Left lung (tissue), 10 donors: ENCODE data around the gene WDR5. TPM values are rescaled to one million over a fixed set of nuclear protein-coding genes. Genes with fewer than 3 reads are reported as not detected.

Experiments used
- ATAC-seq: fragments of 200-7000 bp; cut with Tn5 transposase; one replicate; pipeline ENCODE4 v1.9.1; 2020; ENCODE audit warnings: moderate library complexity
- DNase-seq, 4 donors: peaks; one replicate each; pipeline ENCODE4 v3.0.0-alpha.2; 2013 to 2020
- H3K27ac ChIP-seq, 2 donors: fragments of 200-600 bp; sonication (generic) in 1 of 2; one replicate each; pipeline versions ENCODE4 v1.5.0 to v1.8.0; 2020 to 2021
- H3K27me3 ChIP-seq, 2 donors: fragments of 200-600 bp; sonication (generic) in 1 of 2; one replicate each; pipeline versions ENCODE4 v1.5.0 to v1.8.0; 2020 to 2021
- H3K36me3 ChIP-seq, 2 donors: fragments of 200-600 bp; sonication (generic) in 1 of 2; one replicate each; pipeline versions ENCODE4 v1.5.0 to v1.8.0; 2020 to 2021
- H3K4me1 ChIP-seq, 2 donors: fragments of 200-600 bp; one replicate each; pipeline ENCODE4 v1.8.0; 2021
- H3K4me3 ChIP-seq, 2 donors: fragments of 200-600 bp; sonication (generic) in 1 of 2; one replicate each; pipeline versions ENCODE4 v1.5.0 to v1.8.0; 2020 to 2021; ENCODE audit warnings: mild to moderate bottlenecking in 1 of 2
- H3K9me3 ChIP-seq, 2 donors: fragments of 200-600 bp; sonication (generic) in 1 of 2; one replicate each; pipeline versions ENCODE4 v1.5.0 to v1.8.0; 2020 to 2021
- CTCF ChIP-seq, 2 donors: fragments of 200-600 bp; sonication (generic) in 1 of 2; IDR thresholded peaks; one replicate each; pipeline versions ENCODE4 v1.5.0 to v1.8.0; 2021; ENCODE audit warnings: antibody characterized with exemption in 2 of 2
- intact Hi-C, 2 donors: fragments of 100-400 bp; cut with DNase I; formaldehyde crosslinking; loops; one replicate each; pipeline versions ENCODE4 v1.11.2 to v1.14.2; 2022
- polyA plus RNA-seq, 6 donors: library from polyadenylated mRNA; unstranded; fragments of 120-200 nt; gene quantifications; one replicate each; pipeline ENCODE4 v1.2.1, GENCODE V29; 2013; ENCODE audit not compliant: insufficient read length in 6 of 6
- total RNA-seq, 2 donors: library from RNA; stranded (reverse); fragmentation: NEBNext Ultra II Directional; extraction: Animal tissue kit (Norgen Biotek cat#: 25700); gene quantifications; one replicate each; pipeline ENCODE4 v1.2.1, GENCODE V29; 2021
- donor health status: DM: no; HTN: yes; CAD: no.
- donor health status: DM: no; HTN: no; CAD: no.

The WDR5 gene
- total and polyA plus RNA-seq, 8 donors, result 23.7 to 36.3 (median 31.8) TPM

GRCh38 chr9:134198791-134199190, 62.9 kb downstream of the WDR5 start:
- intact Hi-C loops, result no loop called here
- TF ChIP-seq CTCF (IDR thresholded peaks at IDR 0.05), result no peak
- no peaks in the 10 kb centered on the region for H3K36me3 ChIP-seq
- H3K9me3 ChIP-seq, result peaks cover 0 to 12% of the 10 kb centered on the region in 2 donors
- H3K4me3 ChIP-seq, result no peak overlapping the region
- H3K4me1 ChIP-seq, result peaks cover 0 to 13% of the 10 kb centered on the region in 2 donors
- ATAC-seq, result no peak
- DNase-seq, result no peak
- H3K27ac ChIP-seq, result no peak overlapping the region
- no peaks in the 10 kb centered on the region for H3K27me3 ChIP-seq

- no peak overlapping the region for H3K4me3 ChIP-seq
- peaks cover 0 to 15% of the 10 kb centered on the region in 2 donors for H3K9me3 ChIP-seq
- intact Hi-C loops, result no loop called here
- DNase-seq (no peak), ATAC-seq (peak; percentile 85)
- no peak for TF ChIP-seq CTCF (IDR thresholded peaks at IDR 0.05)
- H3K27ac ChIP-seq, result no peak overlapping the region
- H3K4me1 ChIP-seq, result peaks cover 0 to 2% of the 10 kb centered on the region in 2 donors
- H3K36me3 ChIP-seq, result no peaks in the 10 kb centered on the region
- no peaks in the 10 kb centered on the region for H3K27me3 ChIP-seq
Observed at GRCh38 chr9:134200730-134201129, 64.8 kb downstream of the WDR5 start.

GRCh38 chr9:134203224-134203623, 67.3 kb downstream of the WDR5 start:
- Histone ChIP-seq H3K36me3 (no peaks in the 10 kb centered on the region), H3K4me1 (no peaks in the 10 kb centered on the region), H3K4me3 (no peak overlapping the region), H3K27ac (no peak overlapping the region), H3K27me3 (no peaks in the 10 kb centered on the region), H3K9me3 (peaks cover 0 to 15% of the 10 kb centered on the region in 2 donors)
- DNase-seq (no peak), ATAC-seq (no peak)
- intact Hi-C loops, result no loop called here
- no peak for TF ChIP-seq CTCF (IDR thresholded peaks at IDR 0.05)

GRCh38 chr9:134204041-134204440, 68.2 kb downstream of the WDR5 start:
- H3K4me1 ChIP-seq, result no peaks in the 10 kb centered on the region
- intact Hi-C loops, result no loop called here
- no peak for TF ChIP-seq CTCF (IDR thresholded peaks at IDR 0.05)

GRCh38 chr9:134204991-134205578, 69.2 kb downstream of the WDR5 start:
- intact Hi-C loops, result no loop called here
- peaks cover 0 to 15% of the 10 kb centered on the region in 2 donors for H3K9me3 ChIP-seq
- H3K27me3 ChIP-seq, result no peaks in the 10 kb centered on the region
- TF ChIP-seq CTCF (IDR thresholded peaks at IDR 0.05), result no peak
- no peaks in the 10 kb centered on the region for H3K4me1 ChIP-seq
- H3K4me3 ChIP-seq, result no peak overlapping the region
- H3K36me3 ChIP-seq, result no peaks in the 10 kb centered on the region
- DNase-seq (no peak), ATAC-seq (no peak)
- no peak overlapping the region for H3K27ac ChIP-seq

More at GRCh38 chr9:134204041-134204440, 68.2 kb downstream of the WDR5 start:
- ATAC-seq (no peak), DNase-seq (peak in 1 of 4 donors; percentile 50)
- no peaks in the 10 kb centered on the region for H3K27me3 ChIP-seq
- H3K36me3 ChIP-seq, result no peaks in the 10 kb centered on the region
- H3K9me3 ChIP-seq, result peaks cover 0 to 15% of the 10 kb centered on the region in 2 donors
- H3K27ac ChIP-seq, result no peak overlapping the region
- H3K4me3 ChIP-seq, result no peak overlapping the region
